OCI-LY1 (cell line): ENCODE results near the gene PABPC5.

Source experiments
- H2AFZ ChIP-seq: fragments of 200-600 bp; sonication (generic), shearing (Covaris generic); 2 replicates; pipeline ENCODE4 v1.6.0; 2014; ENCODE audit warnings: antibody characterized with exemption, mild to moderate bottlenecking, low read length
- H3F3A ChIP-seq: fragments of 200-600 bp; sonication (generic), shearing (Covaris generic); 2 replicates; pipeline ENCODE4 v1.6.0; 2014; ENCODE audit warnings: mild to moderate bottlenecking, antibody characterized with exemption, low read length, moderate library complexity; ENCODE audit not compliant: insufficient read depth
- H3K27ac ChIP-seq: fragments of 200-600 bp; sonication (generic); 2 replicates; pipeline ENCODE4 v1.5.1; 2014; ENCODE audit warnings: low read length, mixed run types, mild to moderate bottlenecking, low read depth; ENCODE audit not compliant: poor library complexity, severe bottlenecking
- H3K27me3 ChIP-seq: fragments of 200-600 bp; sonication (generic); 2 replicates; pipeline ENCODE4 v1.6.0; 2014; ENCODE audit warnings: antibody characterized with exemption, mild to moderate bottlenecking, low read length, moderate library complexity; ENCODE audit not compliant: insufficient read depth
- H3K36me3 ChIP-seq: fragments of 200-600 bp; sonication (generic); 2 replicates; pipeline ENCODE4 v1.6.1; 2014; ENCODE audit warnings: mild to moderate bottlenecking, antibody characterized with exemption, low read length, moderate library complexity, mixed read lengths; ENCODE audit not compliant: insufficient read depth
- H3K4me1 ChIP-seq: fragments of 200-600 bp; sonication (generic); 2 replicates; pipeline ENCODE4 v1.5.1; 2014; ENCODE audit warnings: mild to moderate bottlenecking, low read length, moderate library complexity; ENCODE audit not compliant: insufficient read depth, severe bottlenecking
- H3K4me2 ChIP-seq: fragments of 200-600 bp; sonication (generic), shearing (Covaris generic); 2 replicates; pipeline ENCODE4 v1.6.1; 2014; ENCODE audit warnings: low read length
- H3K4me3 ChIP-seq: fragments of 200-600 bp; sonication (generic); 2 replicates; pipeline ENCODE4 v1.5.1; 2014; ENCODE audit warnings: low read length, low read depth, mild to moderate bottlenecking, mixed read lengths; ENCODE audit not compliant: poor library complexity, severe bottlenecking
- H3K79me2 ChIP-seq: fragments of 200-600 bp; shearing (Covaris generic); 2 replicates; pipeline ENCODE4 v1.6.1; 2016; ENCODE audit warnings: mixed run types, low read length, mixed read lengths; ENCODE audit not compliant: insufficient read depth
- H3K9ac ChIP-seq: fragments of 200-600 bp; sonication (generic), shearing (Covaris generic); 2 replicates; pipeline ENCODE4 v1.6.1; 2014; ENCODE audit warnings: mild to moderate bottlenecking, low read length, mixed read lengths
- H3K9me2 ChIP-seq: fragments of 200-600 bp; sonication (generic), shearing (Covaris generic); 2 replicates; pipeline ENCODE4 v1.6.1; 2014; ENCODE audit warnings: low read depth, mild to moderate bottlenecking, low read length, mixed read lengths
- H3K9me3 ChIP-seq: fragments of 200-600 bp; shearing (Covaris generic); 2 replicates; pipeline ENCODE4 v1.6.1; 2014; ENCODE audit warnings: low read length, mixed read lengths
- H4K20me1 ChIP-seq: fragments of 200-600 bp; sonication (generic), shearing (Covaris generic); 2 replicates; pipeline ENCODE4 v1.6.0; 2016; ENCODE audit warnings: mild to moderate bottlenecking, low read length; ENCODE audit not compliant: insufficient read depth
- EZH2 ChIP-seq: fragments of 200-600 bp; sonication (generic), shearing (Covaris generic); IDR thresholded peaks from 2 replicates; pipeline ENCODE4 v1.8.0; 2017; ENCODE audit warnings: borderline replicate concordance, mixed run types, mild to moderate bottlenecking, antibody characterized with exemption, low read length, moderate library complexity, mixed read lengths
- TF ChIP-seq, protein P1 (sequence below): fragments of 200-600 bp; sonication (generic), shearing (Covaris generic); IDR thresholded peaks from 2 replicates; pipeline ENCODE4 v1.5.1; 2017; ENCODE audit warnings: mild to moderate bottlenecking, antibody characterized with exemption, low read length, moderate library complexity, mixed read lengths

PABPC5 gene

DNA sequence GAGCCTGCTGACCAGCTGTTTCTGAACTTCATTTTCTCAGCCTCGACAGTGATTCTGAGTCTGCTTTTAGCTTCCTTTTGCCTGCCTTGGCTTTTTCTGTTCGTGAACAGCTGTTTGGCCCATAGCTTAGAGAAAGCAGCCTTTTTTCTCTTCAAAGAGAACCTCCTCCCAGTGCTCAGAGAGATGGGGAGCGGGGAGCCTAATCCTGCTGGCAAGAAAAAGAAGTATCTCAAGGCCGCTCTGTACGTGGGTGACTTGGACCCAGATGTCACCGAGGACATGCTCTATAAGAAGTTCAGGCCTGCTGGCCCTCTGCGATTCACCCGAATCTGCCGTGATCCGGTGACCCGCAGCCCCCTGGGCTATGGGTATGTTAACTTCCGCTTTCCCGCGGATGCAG lies 756 bp downstream of the PABPC5 start:
- H3K79me2 ChIP-seq: no peaks in the 10 kb centered on the region
- H3K4me3 ChIP-seq: no peak overlapping the region
- H2AFZ ChIP-seq: no peak overlapping the region
- no peaks in the 10 kb centered on the region for H3K36me3 ChIP-seq
- no peaks in the 10 kb centered on the region for H4K20me1 ChIP-seq
- H3K27me3 ChIP-seq: no peaks in the 10 kb centered on the region
- no peak overlapping the region for H3K9ac ChIP-seq
- H3K4me2 ChIP-seq: no peak overlapping the region
- no peaks in the 10 kb centered on the region for H3F3A ChIP-seq
- no peak overlapping the region for H3K27ac ChIP-seq
- no peaks in the 10 kb centered on the region for H3K9me2 ChIP-seq
- H3K4me1 ChIP-seq: no peaks in the 10 kb centered on the region
- no peaks in the 10 kb centered on the region for H3K9me3 ChIP-seq
- TF ChIP-seq EZH2: no peak
- TF ChIP-seq, protein P1, sequence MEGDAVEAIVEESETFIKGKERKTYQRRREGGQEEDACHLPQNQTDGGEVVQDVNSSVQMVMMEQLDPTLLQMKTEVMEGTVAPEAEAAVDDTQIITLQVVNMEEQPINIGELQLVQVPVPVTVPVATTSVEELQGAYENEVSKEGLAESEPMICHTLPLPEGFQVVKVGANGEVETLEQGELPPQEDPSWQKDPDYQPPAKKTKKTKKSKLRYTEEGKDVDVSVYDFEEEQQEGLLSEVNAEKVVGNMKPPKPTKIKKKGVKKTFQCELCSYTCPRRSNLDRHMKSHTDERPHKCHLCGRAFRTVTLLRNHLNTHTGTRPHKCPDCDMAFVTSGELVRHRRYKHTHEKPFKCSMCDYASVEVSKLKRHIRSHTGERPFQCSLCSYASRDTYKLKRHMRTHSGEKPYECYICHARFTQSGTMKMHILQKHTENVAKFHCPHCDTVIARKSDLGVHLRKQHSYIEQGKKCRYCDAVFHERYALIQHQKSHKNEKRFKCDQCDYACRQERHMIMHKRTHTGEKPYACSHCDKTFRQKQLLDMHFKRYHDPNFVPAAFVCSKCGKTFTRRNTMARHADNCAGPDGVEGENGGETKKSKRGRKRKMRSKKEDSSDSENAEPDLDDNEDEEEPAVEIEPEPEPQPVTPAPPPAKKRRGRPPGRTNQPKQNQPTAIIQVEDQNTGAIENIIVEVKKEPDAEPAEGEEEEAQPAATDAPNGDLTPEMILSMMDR: no peak
